Lower lobe of right lung (tissue), 2 donors: ENCODE data around the gene TSPAN16. TPM values are rescaled to one million over a fixed set of nuclear protein-coding genes. Genes with fewer than 3 reads are reported as not detected.

Experiments
- ATAC-seq, 2 donors: fragments of 200-7000 bp; cut with Tn5 transposase; one replicate each; pipeline ENCODE4 v1.9.1; 2020 to 2022; ENCODE audit warnings: mild to moderate bottlenecking in 2 of 2, moderate library complexity in 2 of 2
- DNase-seq: peaks from one replicate; pipeline ENCODE4 v3.0.0-alpha.2; 2020
- H3K27ac ChIP-seq: fragments of 200-600 bp; one replicate; pipeline ENCODE4 v1.8.0; 2022
- H3K27me3 ChIP-seq: fragments of 200-600 bp; one replicate; pipeline ENCODE4 v1.8.0; 2022; ENCODE audit warnings: low read depth
- H3K36me3 ChIP-seq: fragments of 200-600 bp; one replicate; pipeline ENCODE4 v1.8.0; 2022; ENCODE audit warnings: mild to moderate bottlenecking
- H3K4me1 ChIP-seq: fragments of 200-600 bp; one replicate; pipeline ENCODE4 v1.8.0; 2022
- H3K4me3 ChIP-seq: fragments of 200-600 bp; one replicate; pipeline ENCODE4 v1.8.0; 2022; ENCODE audit warnings: mild to moderate bottlenecking
- H3K9me3 ChIP-seq: fragments of 200-600 bp; one replicate; pipeline ENCODE4 v1.8.0; 2022
- intact Hi-C: fragments of 100-400 bp; cut with DNase I; formaldehyde crosslinking; loops from one replicate; pipeline ENCODE4 v1.11.0; 2022
- total RNA-seq: library from RNA; stranded (reverse); fragmentation: NEBNext Ultra II Directional; extraction: Animal tissue kit (Norgen Biotek cat#: 25700); gene quantifications from one replicate; pipeline ENCODE4 v1.2.1, GENCODE V29; 2021
- TF ChIP-seq, protein P1 (sequence below): fragments of 200-600 bp; IDR thresholded peaks from one replicate; pipeline ENCODE4 v1.8.0; 2022; ENCODE audit warnings: antibody characterized with exemption, mild to moderate bottlenecking
- donor health status: DM: no; HTN: yes; CAD: no; lungs with severe emphysema.

The TSPAN16 gene
- total RNA-seq, 1 donor from 2014 or later: not detected

DNA sequence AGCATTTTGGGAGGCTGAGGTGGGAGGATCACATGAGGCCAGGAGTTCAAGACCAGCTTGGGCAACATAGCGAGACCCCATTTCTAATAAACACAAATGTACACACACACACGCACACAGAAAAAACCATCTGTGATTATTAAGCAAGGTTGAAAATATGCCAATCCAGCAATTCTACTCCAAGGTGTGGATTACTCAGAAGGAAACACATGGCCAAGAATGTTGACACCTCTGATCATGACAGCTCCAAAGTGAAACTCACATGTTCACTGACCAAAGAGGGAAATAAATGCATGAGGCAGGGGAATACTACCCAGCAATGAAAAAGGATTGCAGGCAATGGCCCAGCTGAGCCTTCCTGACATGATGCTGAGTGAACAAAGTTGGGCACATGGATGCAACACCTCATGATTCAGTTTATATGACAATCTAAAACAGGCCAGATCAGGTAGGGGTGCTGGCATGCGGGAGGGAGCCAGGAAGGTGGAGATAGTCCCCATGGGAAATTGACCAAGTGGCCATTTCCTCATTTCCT, 38.0 kb upstream of the TSPAN16 start:
- DNase-seq (no peak), ATAC-seq (no peak)
- H3K27ac ChIP-seq: no peak overlapping the region
- peaks cover 37% of the 10 kb centered on the region for H3K4me1 ChIP-seq
- peaks cover 5% of the 10 kb centered on the region for H3K36me3 ChIP-seq
- H3K4me3 ChIP-seq: no peak overlapping the region
- intact Hi-C loops: no loop called here
- no peaks in the 10 kb centered on the region for H3K27me3 ChIP-seq
- H3K9me3 ChIP-seq: no peaks in the 10 kb centered on the region
- TF ChIP-seq, protein P1, sequence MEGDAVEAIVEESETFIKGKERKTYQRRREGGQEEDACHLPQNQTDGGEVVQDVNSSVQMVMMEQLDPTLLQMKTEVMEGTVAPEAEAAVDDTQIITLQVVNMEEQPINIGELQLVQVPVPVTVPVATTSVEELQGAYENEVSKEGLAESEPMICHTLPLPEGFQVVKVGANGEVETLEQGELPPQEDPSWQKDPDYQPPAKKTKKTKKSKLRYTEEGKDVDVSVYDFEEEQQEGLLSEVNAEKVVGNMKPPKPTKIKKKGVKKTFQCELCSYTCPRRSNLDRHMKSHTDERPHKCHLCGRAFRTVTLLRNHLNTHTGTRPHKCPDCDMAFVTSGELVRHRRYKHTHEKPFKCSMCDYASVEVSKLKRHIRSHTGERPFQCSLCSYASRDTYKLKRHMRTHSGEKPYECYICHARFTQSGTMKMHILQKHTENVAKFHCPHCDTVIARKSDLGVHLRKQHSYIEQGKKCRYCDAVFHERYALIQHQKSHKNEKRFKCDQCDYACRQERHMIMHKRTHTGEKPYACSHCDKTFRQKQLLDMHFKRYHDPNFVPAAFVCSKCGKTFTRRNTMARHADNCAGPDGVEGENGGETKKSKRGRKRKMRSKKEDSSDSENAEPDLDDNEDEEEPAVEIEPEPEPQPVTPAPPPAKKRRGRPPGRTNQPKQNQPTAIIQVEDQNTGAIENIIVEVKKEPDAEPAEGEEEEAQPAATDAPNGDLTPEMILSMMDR: no peak

DNA sequence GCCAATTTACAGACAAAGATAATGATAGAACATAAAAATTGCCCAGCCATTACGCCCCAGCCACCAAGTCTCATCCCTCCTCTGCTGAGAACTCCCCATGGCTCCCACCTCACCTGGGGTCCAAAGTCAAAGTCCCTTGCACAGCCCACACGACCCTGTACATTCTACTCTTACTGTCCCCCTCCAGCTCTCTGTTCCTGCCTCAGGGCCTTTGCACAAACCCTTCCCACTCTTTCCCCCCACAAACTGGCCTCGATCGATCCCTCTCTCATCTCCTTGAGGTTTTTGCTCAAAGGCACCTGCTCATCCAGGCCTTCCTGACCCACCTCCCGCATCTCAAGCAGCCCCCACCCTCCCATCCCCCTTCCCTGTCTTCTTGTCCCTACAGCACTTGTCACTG, 35.0 kb upstream of the TSPAN16 start:
- H3K27me3 ChIP-seq: no peaks in the 10 kb centered on the region
- no peaks in the 10 kb centered on the region for H3K36me3 ChIP-seq
- intact Hi-C loops: no loop called here
- ATAC-seq (no peak), DNase-seq (no peak)
- peaks cover 41% of the 10 kb centered on the region for H3K4me1 ChIP-seq
- peak overlapping the region; percentile 77 for H3K4me3 ChIP-seq
- H3K9me3 ChIP-seq: no peaks in the 10 kb centered on the region
- TF ChIP-seq, protein P1: no peak
- peak overlapping the region; percentile 86 for H3K27ac ChIP-seq

DNA sequence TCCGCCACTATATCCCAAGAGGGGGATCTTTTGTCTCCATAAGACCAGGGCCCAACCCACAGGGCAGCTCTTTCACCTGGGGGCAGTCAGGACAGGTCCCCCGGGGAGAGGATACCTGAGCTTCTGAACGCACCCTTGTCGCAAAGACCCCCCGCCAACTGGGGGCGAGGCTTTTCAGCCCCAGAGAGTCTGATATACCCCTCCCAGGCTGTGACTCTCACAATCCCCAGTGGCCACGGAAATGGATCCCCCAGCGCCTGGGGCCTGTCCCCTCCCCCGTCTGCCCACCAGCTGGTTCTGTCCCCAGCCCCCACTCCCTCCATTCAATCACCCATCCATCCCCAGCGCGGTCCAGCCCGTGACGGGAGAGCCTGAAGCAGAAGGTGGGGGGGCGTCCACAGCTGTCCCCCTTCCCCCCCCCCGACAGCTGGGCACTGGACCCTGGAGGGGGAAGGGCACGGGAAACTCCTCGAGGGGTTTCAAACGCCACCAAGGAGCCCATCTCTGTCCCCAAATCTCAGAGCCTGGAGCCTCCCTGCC, 34.5 kb upstream of the TSPAN16 start:
- Histone ChIP-seq H3K4me1 (peaks cover 41% of the 10 kb centered on the region), H3K4me3 (peak overlapping the region; percentile 77), H3K36me3 (no peaks in the 10 kb centered on the region), H3K27ac (peak overlapping the region; percentile 86), H3K9me3 (no peaks in the 10 kb centered on the region), H3K27me3 (no peaks in the 10 kb centered on the region)
- ATAC-seq (peak; percentile 1 to 6), DNase-seq (no peak)
- intact Hi-C loops: no loop called here
- TF ChIP-seq, protein P1: no peak

DNA sequence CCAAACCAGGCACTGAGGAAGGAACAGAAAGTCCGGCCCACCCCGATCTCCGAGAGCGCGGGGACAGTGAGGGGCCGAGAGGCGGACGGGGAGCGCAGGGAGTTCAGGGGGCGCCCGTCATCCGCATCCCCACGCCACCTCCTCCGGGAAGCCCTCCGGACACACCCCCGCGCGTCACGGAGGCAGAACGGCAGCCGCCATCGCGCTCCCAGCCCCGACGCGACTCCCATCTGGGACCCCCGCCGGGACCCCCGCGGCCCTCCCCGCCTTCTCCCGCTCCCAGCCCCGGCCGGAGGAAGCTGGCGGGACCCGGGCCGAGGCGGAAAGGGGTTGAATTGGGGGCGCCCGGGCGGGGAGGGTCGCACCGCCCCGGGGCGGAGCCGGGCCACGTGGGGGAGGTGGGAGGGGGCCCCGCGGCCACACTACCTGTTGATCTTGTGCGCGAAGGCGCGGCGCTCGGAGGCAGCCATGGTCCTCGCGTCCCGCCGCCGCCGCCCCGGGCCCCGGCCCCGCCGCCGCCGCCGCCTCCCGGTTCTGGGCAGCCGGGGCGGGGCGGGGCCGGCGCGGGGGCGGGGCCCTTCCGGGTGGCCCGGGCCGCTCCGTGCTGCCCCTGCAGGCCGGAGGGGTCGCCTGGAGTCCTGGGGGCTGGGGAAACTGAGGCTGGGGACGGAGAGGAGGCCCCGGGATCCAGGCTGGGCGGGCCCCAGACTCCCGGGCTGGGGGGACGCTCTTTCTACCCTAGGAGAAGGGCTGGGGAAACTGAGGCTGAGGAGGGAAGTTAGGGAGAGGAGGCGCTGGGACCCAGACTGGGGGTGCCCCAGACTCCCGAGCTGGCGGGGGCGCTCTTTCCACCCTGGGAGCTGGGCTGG, 33.8 kb upstream of the TSPAN16 start, which contains the start of gene DOCK6:
Gene DOCK6 (minus strand): TSS at position 554 of the 869 bp plus-strand sequence. CDS start 84 bp downstream, at position 470.
- Histone ChIP-seq H3K4me3 (peak within 1 kb of the TSS; percentile 77), H3K36me3 (no peaks in the 10 kb centered on the region), H3K27ac (peak within 1 kb of the TSS; percentile 86), H3K4me1 (peaks cover 41% of the 10 kb centered on the region), H3K9me3 (no peaks in the 10 kb centered on the region), H3K27me3 (no peaks in the 10 kb centered on the region)
- DNase-seq: no peak
- TF ChIP-seq, protein P1: peak; percentile 41
- intact Hi-C loops: no loop called here
- peak; percentile 50 to 51 for ATAC-seq

DNA sequence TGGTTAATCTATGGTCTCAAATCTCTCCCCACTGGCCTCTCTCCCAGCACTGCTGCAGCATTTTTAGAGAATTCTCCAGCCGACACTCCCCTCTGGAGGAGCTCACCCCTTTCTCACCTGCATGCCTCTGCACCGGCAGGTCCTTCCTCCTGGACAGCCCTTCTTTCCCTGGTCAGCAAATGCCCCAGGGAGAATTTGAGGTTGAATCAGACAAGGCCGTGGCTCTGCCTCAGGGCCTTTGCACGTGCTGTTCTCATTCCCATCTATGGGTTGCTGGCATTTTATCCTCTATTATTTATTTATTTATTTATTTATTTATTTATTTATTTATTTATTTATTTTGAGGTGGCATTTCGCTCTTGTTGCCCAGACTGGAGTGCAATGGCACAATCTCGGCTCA, 32.2 kb upstream of the TSPAN16 start:
- ATAC-seq: no peak
- Histone ChIP-seq H3K27ac (no peak overlapping the region), H3K4me1 (peaks cover 52% of the 10 kb centered on the region), H3K27me3 (no peaks in the 10 kb centered on the region), H3K36me3 (no peaks in the 10 kb centered on the region), H3K4me3 (no peak overlapping the region), H3K9me3 (no peaks in the 10 kb centered on the region)
- TF ChIP-seq, protein P1: no peak
- DNase-seq: no peak
- intact Hi-C loops: no loop called here
